HG02885 (cell line): ENCODE results near the gene TFCP2L1.
"Not testable (repeated sequence)": the region's sequence is repeated elsewhere in the genome, so short reads cannot be mapped to it uniquely, and the experiment has no call there.

Experiments
- ATAC-seq: cut with Tn5 transposase; IDR thresholded peaks from one replicate; pipeline ENCODE4 v1.9.1; 2021; ENCODE audit warnings: mild to moderate bottlenecking; ENCODE audit not compliant: unreplicated experiment, poor library complexity

The TFCP2L1 gene

DNA sequence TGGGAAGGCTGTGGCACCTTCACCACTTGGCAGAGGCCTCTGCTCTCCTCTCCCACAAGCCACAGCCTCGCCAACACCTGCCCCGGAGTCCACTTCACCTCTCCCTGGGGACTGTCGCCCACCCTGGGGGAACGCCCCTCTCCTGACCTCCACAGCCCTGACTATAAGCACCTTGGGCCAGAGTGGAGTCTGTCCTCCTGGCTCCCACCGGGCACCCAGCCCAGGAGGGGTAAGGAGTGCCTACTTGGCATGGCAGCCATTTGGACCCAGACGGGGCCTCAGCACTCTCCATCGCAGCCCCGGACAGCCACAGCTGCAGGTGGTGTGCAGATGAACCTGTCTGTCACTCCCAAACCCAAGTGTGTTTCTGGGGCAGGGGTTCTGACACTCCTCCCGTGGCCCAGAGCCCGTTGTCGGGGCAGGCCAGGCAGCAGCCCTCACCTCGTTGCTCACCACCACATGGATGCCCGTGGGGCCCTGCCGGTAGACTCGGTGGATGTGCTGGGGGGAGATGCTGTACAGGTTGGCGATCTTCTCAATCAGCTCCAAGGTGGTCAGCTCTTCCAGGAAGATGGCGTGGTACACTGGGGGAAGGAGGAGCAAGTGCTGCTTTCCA, 53.5 kb downstream of the TFCP2L1 start:
- no peak for ATAC-seq

DNA sequence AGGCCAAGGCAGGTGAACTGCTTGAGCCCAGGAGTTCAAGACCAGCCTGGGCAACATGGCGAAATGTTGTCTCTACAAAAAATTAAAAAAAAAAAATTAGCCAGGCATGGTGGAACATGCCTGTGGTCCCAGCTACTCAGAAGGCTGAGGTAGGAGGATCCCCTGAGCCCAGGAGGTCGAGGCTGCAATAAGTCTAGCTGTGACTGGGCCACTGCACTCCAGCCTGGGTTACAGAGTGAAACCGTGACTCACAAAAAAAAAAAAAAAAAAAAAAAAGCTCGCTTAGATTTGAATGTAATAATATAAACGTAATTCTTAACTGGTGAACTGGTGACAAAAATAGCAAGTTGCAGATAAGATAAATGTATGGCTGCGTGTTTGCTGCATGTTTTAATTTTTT, 56.5 kb downstream of the TFCP2L1 start:
- ATAC-seq = no peak

DNA sequence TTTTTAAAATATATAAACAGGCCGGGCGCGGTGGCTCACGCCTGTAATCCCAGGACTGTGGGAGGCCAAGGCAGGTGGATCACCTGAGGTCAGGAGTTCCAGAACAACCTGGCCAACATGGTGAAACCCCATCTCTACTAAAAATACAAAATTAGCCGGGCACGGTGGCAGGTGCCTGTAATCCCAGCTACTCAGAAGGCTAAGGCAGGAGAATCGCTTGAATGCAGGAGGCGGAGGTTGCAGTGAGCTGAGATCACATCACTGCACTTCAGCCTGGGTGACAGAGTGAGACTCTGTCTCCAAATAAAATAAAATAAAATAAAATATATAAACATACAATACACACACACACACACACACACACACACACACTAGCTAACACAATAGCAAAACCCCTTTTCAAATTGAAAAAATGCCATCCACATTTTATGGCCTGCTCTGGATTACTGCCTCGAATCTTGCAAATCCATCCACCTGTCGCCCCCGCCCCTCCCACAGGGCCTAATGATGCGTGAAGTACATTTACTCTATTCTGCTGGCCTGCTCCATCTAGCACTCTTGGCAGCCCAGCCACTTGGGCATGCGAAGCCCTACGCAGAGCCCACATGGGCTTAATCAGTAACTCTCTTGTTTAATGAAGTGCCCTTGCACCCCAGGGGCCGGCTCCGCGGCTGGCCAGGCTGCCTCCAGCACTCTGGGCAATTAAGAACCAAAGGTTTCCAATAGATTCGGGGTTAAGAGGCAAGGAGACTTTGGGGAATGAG, 57.4 kb downstream of the TFCP2L1 start:
- not testable (repeated sequence) for ATAC-seq

DNA sequence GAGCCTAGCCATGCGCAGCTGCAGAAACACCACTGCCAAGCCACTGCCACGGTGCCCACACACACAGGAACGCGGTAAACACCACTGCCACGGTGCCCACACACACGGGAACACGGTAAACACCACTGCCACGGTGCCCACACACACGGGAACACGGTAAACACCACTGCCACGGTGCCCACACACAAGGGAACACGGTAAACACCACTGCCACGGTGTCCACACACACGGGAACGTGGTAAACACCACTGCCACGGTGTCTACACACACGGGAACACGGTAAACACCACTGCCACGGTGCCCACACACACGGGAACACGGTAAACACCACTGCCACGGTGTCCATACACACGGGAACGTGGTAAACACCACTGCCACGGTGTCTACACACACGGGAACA, 59.3 kb downstream of the TFCP2L1 start:
- ATAC-seq = not testable (repeated sequence)

DNA sequence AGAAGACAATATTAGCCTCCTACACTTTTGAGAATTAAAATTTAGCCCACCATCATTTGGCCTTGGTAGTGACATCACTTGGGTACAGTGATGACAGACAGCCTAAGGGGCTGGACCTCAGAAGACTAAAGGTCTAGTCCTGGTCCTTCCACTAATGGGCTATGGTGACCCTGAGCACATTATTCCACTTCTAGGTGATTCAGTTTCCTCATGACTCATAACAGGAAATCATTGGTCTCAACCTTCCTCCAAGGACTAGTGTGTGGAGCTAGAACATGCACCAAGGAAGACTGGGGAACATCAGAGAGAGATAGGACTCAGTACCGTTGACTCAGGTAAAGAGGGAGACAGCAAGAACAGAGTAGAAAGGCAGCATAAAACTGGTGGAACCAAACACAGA, 64.0 kb downstream of the TFCP2L1 start:
- ATAC-seq = no peak

DNA sequence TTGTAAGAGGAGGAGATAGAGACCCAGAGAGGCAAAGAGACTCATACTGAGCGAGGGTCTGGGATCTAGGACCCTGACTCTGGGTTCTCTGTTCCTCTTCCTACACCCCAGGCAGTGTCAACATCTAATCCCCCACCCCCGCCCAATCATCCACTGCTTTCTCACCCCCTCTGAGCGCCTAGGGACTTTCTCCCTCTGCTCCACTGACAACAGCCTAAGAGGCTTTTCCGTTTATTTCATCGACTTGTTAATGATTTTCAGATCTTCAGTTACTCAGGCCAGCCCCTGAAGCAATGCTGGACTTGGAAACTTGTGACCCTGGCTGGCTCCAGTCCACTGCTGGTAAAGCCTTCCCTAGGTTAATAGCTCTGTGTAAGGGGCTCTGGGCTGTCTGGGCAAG, 65.1 kb downstream of the TFCP2L1 start:
- ATAC-seq = no peak

DNA sequence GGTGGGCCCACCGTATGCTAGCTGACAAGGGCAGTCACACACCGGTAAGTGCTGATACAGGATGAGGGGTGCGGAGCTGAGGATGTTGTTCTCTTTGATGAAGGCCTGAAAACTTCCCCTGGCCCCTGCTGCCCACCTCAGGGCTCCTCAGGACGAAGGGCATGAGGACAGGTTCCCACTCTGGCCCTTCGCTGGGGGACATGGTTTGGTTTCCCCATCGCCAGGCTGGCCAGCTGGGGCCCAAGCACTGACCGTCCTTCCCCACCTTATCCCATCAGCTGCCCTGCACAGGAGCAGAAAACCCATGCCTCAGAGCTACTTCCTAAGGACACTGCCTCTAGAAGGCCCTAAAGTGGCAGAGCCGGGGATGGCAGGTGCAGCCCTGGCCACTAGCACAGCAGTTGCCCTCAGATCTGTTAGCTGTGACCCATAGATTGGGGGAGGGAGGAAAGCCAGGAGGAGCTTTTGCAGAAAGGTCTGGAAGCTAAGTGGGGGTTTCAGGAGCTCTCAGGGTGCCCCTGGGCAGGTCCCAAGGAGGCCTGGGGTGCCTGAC, 66.5 kb downstream of the TFCP2L1 start:
- ATAC-seq = no peak

DNA sequence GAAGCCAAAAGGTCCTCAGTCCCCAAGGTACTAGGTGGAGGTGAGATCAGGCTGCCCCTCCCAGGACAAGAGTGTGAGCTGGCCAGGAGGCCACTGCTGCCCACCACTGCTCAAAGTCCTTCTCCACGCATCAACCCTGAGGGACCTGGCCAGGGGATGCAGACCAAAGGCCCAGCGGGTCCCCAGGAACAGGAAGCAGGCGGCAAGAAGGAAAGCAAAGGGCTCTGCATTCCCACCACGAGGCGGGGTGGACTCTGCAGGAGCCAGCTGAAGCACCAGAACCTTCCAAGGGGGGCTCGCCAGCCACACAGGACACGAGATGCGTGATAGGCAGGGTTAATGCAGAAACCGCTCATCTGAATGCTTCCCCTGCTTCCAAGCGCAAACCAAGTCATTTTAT, 67.4 kb downstream of the TFCP2L1 start:
- ATAC-seq = no peak

DNA sequence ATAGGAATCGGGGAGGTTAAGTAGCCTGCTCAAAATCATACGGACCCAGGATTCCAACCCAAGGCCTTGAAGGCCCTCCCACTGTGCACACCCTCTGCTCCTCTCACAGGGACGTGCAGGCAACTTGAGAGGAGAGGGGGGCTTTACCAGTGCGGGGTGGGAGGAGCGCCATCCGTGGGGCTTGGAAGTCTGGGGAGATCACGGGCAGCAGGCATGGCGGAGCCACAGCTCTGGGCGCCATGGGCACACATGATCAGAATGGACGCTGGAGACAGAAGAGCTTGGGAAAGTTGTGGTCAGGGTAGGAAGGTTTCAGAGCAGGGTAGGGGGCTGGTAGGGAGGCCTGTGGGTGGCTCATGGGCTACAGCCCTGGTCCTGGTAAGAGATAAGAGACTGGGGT, 70.7 kb downstream of the TFCP2L1 start:
- no peak for ATAC-seq

DNA sequence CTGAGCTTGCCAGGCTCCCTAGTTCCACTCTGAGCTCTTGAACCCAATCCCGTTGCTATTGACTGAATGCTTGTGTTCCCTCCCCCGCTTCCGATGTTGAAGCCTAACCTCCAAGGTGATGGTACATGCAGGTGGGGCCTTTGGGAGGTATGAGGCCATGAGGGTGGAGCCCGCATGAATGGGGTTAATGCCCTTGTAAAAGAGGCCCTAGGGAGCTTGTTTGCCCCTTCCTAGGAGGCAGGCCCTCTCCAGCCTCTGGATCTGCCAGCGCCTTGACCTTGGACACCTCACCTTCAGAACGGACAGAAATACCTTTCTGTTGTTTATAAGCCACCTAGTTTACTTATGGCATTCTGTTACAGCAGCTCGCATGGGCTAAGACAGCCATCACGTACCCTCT, 71.6 kb downstream of the TFCP2L1 start:
- ATAC-seq = no peak

DNA sequence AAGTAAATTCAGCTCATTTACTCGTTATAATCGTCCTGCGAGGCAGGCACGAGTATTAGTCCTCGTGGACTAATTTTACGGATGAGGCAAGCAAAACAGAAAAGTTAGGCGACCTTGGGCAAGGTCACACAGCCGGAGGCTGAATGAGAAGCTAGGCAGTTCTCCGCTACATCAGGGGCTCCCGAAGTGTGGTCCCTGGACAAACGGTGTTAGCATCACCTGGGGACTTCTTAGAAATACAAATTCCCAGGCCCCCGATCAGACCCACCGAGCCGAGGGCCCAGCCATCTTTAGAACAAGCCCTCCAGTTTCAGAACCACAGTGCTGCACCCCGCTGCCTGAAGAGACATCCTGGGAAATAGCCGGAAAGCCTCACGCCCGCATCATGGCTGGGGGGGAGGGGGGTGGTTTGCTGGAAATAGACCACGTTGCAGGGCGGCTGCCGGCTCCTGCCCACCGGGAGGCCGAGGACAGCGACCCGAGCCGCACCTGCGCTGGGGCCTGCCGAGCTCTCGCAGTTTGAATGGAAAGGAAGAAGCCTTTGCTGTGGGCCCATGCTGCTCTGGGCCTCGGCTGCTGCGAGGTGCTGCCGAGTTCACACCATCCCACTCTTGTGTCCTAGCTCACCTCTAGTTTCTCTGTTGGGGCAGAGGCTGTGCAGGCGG, 72.2 kb downstream of the TFCP2L1 start:
- no peak for ATAC-seq

DNA sequence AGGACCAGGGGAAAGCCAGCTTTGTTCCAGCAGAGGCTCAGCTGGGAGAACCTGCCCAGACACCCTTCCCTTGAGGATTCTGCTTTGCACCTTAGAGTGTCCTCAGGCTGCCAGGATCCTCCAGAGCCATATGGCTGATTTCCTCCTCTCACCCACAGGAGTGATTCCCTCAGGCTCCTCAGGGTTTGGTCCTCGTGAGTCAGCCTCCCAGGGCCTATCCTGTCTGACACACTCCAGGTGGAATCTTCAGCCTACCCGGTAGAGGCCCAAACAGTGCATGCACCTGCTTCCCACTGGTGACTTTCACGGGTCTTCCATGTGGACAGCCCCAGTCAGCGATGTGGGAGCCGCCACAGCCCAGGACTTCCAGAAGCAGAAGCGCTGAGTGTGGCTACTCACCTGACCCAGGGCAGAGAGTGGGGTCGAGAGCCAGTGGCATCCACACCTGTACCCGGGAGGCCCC, 73.3 kb downstream of the TFCP2L1 start:
- ATAC-seq = no peak

DNA sequence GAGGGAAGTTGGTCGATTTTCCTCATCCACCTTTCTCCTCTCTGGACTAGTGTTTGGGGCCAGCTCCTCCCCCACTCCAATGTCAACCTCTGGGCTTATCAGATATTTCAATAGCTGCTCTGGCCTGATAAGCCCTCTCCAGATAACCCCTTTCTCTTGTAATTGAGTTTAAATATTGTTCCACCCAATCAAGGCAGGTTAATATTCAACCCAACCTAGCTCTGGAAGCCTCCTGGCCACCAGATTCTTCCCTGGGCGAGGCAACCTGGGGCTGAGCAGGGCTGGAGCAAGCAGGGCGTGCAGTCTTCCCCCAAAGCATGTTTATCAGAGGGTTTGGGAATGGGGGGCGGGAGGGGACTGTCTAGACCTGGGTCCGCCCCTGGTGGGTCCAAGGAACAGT, 73.8 kb downstream of the TFCP2L1 start:
- no peak for ATAC-seq

DNA sequence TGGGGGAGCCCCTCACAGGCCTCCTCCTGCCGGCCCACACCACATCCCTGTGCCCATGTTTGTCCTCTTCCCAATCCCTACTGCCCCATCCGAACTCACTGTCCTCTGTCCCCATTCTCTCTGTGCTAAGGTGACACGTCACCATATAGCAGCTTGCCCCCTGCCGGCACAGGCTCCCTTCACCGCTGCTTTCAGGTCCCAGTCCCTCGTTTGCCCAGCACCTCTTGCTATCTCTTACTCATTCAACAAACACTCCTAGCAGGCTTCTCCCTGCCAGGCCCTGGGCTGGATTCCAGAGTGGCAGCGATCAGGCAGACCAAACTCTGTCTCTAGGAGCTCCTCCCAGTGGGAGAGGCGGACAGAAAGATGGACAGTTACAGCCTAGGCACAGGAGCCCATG, 74.3 kb downstream of the TFCP2L1 start:
- no peak for ATAC-seq

DNA sequence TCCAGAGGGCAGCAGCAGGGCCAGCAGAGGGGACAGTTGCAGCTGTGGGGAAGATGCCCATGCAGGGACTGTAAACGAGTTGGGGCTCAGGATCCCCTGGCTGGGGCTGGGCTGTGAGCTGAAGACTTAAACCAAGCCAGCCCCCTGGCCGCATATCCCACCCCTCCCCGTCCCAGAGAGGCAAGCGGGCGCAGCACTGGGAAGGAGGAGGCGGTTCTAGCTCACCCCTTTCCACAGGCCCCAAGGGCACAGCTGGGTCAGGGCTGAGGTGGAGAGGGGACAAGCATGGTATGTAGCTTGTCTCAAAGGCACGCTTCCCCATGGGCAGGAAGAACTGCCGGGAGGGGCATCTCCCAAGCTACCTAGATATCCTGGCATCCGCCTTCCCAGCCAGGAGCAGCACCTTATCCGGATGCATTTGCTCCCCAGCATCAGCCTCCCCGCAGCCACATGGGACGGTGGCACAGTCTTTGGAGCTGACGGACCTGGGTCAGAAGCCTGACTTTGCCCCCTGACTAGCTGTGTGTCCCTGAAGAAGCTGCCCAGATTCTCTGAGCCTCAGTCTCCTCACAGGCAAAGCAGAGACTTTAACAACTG, 75.9 kb downstream of the TFCP2L1 start:
- ATAC-seq = no peak

DNA sequence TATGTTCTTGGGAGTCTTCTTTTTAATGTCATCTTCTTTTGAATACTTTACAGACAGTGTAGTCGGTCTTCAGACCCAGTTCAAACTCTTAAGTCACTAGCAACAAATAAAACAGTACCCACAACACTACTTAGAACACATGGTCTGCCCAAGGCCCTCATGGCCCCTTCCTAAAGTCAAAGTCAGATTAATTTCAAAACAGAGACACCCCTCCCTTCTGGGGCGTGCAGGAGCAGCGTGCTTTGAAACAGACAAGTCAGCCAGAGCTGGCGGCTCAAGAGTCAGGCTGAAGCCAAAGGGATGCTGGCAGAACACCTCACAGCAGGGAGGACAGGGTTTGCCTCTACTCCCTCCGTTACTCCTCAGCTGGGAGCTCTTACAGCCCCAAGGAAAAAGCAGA, 77.5 kb downstream of the TFCP2L1 start:
- ATAC-seq = no peak

DNA sequence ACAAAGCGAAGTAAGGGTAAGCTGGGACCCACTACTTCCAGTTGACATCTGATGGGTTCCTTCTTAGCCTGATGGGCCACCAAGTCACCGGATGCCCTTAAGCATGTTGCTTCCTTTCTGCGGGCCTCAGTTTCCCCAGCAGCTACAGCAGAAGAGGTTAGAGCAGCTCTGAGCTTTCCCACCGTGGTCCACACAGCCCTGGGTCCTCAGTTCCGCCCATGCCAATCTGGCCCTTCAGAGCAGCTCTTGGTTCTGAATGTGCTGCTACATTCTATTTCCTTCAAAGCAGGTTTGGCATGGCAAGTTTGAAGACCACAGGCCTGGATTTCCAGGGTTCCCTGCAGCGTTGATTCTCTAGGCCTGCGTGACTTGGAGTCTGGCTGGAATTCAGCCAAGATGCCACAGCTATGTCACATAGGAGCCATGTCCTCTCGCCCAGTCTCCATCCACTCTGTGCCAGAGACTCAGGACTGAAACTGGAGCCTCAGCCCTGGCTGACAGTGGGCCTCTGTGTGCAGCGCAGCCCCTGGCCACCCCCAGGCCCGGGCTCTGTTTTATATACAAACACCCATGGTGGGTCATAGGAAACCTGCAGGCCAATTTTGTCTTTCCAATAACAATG, 79.6 kb downstream of the TFCP2L1 start:
- no peak for ATAC-seq

DNA sequence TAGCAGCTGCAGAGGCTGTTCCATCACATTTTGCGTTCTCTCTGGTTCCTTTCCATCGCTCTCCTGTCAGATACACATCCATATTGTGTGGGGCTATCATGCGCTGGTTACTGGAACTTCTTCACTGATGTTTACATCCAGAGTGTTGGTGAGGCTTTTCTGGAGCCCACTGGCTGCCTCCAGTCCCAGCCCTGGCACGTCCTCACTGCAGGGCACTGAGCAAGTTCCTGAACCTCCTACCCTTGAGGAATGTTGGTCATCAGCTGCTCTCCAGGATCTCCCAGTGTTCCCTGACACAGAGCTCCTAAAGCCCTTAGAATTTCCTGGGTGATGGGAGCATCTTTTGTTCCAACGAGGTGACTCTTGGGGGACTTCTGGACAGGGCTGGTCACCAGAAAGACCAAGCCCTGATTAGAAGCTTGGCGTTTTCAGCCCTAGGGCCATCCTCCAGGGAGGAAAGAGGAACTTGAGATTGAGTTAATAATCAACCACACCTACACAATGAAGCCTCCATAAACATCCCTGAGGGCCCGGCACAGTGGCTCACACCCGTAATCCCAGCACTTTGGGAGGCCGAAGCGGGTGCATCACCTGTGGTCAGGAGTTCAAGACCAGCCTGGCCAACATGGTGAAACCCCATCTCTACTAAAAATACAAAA, 81.3 kb downstream of the TFCP2L1 start:
- ATAC-seq = no peak

DNA sequence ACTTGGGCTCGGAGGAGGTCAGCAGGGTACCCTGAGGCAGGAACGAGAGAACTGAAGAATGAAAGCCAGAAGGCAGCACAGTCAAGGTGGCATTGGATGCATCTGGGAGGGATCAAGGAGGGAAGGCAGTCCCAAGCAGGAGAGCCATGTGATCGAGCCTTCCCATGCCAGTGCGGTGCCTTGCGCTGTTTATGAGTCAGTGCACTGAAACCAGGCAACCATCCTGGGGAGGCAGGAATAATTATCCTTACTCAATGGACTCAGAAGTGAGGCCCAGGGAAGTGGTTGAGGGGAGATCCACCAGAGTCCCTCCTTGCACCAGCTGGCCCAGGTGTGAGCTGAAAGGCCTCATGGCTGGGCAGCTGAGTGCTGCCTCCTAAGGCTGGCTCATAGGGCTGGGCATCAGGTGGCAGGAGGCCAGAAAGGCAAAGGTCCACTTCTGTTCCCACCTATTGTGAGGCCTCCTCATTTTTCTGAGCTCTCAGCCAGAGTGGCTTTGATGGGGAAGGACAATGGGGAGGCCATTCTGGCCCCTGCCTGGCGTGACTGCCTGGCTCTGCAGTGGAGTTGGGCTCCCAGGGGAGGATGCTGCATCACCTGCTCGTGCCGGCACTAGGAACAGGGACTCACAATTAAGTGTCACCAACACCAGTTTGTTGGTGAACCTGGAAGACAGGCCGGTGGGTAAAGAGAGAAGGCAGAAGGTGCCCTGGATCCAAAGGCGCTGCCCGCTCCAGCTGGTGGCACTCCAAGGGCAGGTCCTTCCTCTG, 82.3 kb downstream of the TFCP2L1 start:
- no peak for ATAC-seq
